GM19351 (cell line): ENCODE data around the gene IL4.
"Not testable (repeated sequence)": the region's sequence is repeated elsewhere in the genome, so short reads cannot be mapped to it uniquely, and the experiment has no call there.

ENCODE experiments used
- ATAC-seq: cut with Tn5 transposase; IDR thresholded peaks from one replicate; pipeline ENCODE4 v1.9.1; 2021; ENCODE audit warnings: mild to moderate bottlenecking, moderate library complexity; ENCODE audit not compliant: unreplicated experiment

Gene IL4

DNA sequence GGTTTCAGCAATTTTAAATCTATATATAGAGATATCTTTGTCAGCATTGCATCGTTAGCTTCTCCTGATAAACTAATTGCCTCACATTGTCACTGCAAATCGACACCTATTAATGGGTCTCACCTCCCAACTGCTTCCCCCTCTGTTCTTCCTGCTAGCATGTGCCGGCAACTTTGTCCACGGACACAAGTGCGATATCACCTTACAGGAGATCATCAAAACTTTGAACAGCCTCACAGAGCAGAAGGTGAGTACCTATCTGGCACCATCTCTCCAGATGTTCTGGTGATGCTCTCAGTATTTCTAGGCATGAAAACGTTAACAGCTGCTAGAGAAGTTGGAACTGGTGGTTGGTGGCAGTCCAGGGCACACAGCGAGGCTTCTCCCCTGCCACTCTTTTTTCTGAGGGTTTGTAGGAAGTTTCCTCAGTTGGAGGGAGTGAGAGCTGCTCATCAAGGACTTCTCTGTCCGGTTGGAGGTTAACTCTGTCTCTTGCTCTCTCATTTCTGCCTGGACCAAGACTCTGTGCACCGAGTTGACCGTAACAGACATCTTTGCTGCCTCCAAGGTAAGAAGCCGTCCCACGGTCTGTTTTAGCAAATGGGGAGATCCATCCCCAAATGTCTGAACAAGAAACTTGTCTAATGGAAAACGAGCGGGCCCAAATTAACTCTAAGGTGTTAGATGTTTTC, at the start of gene IL4:
Gene IL4, plus strand, starts transcription at position 51 of the 692 bp plus-strand sequence. Its CDS starts 62 bp downstream, at position 113.
- no peak for ATAC-seq

DNA sequence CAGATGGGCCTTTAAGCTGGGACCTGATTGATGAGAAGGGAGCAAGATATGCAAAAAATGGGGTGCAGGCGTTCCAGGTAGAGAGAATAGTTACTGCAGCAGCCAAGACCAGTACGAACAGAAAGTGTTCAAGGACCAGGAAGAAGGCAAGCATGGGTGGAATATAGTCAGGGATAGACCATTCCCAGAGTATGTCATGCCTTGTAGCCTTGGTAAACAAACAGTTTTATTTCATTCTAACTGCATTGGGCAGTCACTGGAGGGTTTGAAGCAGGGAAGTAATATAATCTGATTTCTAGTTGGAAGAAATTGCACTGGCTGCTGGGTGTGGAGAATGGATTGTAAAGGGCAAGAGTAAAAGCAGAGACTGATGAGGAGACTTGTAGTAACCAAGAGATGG, 46.3 kb upstream of the IL4 start:
- no peak for ATAC-seq

GRCh38 chr5:132628814-132629213, 45.0 kb upstream of the IL4 start:
- ATAC-seq, result no peak

DNA sequence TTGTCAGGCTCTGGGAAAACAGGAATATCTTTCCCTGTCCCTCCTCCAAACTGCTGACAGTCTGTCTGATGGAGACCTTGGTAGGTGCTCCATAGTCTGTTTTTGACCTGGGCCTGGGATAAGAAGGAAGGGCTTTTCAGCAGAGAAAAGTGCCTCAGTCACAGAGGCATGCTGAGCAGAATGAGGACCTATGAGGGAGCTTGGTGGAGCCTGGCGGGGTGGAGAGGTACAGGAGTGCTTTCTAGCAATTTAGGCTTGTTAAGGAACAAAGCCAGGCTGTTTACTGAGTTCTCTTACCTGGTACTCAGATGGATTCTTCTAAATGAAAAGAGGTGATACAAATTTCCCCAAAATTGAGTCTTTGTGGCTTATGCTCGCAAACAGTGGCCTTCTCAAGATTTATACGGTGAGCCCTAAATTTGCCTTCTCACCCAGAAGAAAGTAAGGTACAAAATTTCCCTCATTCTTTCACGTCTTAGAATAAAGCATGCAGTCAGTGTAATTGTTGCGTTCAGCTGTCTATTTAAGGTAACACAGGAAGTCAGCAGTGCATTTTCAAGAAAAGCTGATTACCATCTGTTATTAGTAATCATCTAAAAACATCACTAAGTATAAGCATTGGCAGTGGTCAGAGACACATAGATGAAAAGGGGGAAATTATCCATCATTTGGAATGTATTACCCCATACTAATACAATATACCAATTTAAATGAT, 44.4 kb upstream of the IL4 start:
- ATAC-seq, result peak; percentile 78

- ATAC-seq, result not testable (repeated sequence)
Measured at GRCh38 chr5:132633587-132633986, 40.2 kb upstream of the IL4 start.

- ATAC-seq, result peak; percentile 49
Measured at GRCh38 chr5:132635873-132636272, 37.9 kb upstream of the IL4 start.

- ATAC-seq, result no peak
Measured at GRCh38 chr5:132637241-132637640, 36.5 kb upstream of the IL4 start.

DNA sequence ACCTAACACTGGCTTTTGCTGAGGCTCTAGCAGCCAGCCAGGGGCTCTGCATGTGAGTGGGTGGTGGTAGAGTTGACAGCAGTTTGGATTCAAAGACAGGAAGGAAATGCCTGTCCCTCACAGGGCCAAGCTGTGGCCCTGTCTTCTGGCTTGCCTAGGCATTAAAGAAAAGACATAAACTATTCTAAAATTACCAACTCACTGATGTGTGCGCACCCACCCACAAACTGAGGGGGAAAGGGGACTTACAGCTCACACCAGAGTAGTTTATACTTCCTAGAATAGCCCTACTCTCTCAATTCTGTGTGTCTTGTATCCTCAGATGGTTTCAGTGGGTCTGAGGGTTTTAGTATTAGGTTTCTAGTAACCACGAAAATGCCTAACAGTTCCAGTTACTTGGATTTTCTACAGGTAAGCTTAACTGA, 34.1 kb upstream of the IL4 start:
- peak; percentile 73 for ATAC-seq

- ATAC-seq, result peak; percentile 22
Measured at GRCh38 chr5:132640613-132641012, 33.2 kb upstream of the IL4 start.

GRCh38 chr5:132641241-132641723, 32.5 kb upstream of the IL4 start:
- peak; percentile 42 for ATAC-seq

GRCh38 chr5:132641841-132642240, 31.9 kb upstream of the IL4 start:
- no peak for ATAC-seq

GRCh38 chr5:132644177-132644576, 29.6 kb upstream of the IL4 start:
- ATAC-seq, result no peak

- no peak for ATAC-seq
Measured at GRCh38 chr5:132646583-132647266, 27.1 kb upstream of the IL4 start.

DNA sequence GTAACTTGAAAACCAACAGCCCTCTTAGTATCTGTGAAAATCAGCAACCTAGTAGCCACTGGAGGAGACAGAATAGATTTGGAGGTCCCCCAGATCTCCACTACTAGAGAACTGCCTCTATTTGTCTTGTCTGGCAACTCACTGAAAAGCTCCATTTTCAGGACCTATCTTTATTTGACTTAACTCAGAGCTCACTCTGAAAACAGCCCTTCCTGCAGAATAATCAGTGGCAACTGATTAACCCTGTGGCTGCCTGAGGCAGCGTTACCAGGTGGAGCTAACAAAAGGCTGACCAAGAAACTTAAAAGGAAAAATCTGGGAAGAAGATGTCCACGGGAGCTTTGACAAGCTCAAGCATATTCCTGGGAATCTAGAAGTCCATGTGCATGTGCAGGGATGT, 26.3 kb upstream of the IL4 start:
- no peak for ATAC-seq

DNA sequence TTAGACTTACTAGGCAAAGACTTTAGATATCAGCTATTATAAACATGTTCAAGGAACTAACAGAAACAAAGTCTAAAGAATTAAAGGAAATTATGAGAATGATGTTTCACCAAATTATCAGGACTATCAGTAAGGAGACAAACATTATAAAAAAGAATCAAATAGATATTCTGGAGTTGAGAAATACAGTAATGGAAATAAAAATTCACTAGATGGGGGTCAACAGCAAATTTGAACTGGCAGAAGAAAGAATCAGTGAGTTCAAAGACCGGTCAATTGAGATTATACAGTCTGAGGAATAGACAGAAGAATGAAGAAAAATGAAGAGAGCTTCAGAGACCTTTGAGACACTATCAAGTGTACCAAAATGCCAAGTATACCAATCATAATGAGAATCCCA, 25.4 kb upstream of the IL4 start:
- ATAC-seq, result no peak

DNA sequence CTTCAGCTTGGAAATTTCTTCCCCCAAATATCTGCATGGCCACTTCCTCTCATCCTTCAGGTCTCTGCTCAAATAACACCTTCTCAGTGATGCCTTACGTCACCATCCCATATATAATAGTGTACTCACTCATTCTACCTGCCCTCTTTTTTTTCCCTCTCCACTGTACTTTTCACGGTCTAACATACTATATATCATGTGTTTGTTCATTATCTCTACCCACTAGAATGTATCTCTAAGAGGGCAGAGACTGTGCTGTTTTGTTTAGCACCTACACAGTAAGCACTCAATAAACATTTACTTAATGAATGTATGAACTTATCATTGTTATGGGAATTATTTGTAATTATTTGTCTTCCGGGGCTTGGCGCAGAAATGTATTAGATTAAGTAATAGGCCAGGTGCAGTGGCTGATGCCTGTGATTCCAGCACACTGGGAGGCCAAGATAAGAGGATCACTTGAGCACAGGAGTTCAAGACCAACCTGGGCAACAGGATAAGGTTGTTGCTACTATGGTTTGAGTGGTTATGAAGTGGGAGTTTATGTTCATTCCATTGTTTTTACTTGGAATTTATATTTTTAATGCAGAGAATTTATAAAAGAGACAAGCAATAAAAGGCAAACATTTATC, 21.8 kb upstream of the IL4 start:
- no peak for ATAC-seq

DNA sequence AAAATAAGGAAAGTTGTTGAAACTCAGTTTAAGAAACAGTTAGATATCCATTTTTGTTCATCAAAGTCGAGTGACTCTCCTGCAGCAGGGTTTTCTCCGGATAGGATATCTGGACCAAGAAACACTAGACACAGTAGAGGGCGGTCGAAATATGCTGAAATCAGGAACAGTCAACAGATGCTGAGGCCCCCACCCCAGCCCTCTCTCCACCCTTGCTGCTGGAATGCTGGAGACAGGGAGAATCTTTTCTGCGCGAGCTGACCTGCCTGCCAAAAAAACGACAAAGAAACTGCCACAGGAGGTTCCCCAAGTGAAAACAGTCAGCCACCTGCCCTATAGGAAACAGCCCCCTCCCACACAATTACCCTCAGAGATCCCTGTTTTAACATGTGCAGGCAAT, 20.1 kb upstream of the IL4 start:
- no peak for ATAC-seq

DNA sequence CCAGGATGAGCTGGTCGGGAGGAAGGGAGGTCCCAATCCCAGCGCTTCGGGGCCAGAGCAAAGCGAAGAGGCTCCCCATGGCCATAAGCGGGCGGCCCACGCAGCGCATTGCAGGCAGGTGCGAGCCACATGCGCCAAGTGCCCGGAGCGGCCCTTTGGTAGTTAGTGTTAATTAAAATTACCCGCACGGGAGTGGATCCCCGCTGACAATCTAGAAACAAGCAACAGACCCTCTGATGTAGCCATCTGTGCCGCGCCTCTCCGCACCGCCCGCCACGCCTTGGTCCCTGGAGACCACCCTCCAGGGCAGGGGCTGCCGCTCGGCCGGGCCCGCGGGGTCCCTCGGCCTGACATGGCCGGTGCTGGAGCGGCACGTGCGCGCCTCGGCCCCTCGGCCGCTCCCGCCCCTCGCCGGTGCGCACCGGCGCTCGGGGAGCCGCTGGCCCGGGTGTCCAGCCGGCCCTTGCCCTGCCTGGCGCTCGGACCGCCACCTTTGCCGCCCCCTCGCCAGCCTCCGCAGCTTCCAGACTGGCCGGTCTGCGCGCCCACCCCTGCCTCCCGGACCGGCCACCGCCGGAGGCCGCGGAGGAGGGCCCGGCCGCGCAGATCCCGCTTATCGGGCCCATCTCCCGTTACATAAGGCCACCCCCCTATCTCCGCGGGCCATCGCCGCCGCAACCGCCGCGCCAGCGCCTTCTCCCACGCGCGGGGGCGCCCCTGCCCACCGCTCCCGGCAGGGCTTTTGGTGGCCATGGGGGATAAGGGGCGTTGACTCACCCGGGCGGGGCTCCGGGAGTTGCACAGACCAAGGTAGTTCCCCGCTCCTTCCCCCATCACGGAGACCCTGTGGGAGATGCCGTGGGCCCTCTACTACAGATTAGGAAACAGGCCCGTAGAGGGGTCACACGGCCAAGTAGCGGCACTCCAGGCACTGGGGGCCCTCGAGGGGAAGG, 17.7 kb upstream of the IL4 start:
- no peak for ATAC-seq

DNA sequence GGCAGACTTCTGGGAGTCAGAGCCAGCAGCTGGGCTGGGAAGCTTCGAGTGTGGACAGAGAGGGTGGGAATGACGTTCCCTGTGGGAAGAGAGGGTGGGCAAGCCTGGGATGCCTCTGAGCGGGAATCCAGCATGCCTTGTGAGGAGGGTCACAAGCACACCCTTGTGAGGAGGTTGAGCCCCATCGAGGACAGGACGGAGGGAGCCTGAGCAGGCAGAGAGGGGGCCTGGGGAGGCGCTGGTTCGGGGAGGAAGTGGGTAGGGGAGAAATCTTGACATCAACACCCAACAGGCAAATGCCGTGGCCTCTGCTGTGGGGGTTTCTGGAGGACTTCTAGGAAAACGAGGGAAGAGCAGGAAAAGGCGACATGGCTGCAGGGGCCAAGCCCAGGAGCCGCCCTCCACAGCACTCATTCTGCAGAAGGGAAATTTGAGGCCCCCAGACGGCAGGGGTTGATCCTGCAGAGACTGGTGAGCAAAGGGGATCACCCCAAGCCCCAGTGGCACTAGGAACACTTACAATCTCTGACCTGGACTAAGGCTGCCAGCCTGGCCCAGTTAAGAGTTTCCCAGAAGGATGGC, 16.9 kb upstream of the IL4 start:
- no peak for ATAC-seq
